8988T (cell line): ENCODE data around the gene CDK5RAP3.

ENCODE experiments used
- DNase-seq: peaks from one replicate; pipeline ENCODE4 v3.0.0; 2011

CDK5RAP3 gene

DNA sequence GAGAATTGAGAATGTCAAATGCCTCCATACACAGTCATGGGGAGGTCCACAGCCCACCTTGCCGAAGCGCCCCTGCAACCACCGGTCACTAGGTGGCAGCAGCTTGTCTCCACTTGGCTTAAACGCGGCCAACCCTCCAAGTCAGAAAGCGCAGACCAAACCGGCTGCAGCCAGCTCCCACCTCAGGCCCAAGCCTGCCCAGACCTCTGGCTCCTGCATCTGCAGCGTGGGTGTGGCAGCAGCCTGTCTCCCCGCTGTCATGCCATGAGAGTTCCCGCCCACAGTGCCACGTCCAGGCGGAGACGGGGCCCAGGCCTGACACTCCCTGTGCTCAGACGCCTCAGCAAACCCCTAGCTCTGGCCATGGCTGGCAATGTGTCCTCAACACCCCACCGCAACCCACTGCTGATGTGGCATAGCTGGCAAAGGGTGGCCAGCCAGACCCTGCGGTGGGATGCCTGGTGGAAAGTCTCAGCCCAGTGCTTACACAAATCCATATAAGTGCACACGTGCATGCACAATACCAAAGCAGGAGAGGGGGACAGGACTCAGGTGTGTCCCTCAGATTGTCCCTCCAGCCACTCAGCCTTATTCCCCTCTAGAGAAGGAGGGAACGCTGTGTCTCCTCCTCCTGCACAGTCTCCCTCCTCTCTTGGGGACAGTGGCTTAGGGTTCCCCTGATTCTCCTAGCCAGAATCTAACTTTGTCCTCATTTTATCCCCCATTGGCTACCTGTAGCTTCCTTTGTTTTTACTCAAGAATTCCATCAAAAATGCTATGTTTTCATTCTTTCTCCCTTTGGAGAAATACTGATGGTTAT is 55.8 kb downstream of the CDK5RAP3 start:
- DNase-seq: peak; percentile 83

- DNase-seq: no peak
Measured at GRCh38 chr17:48027322-48027981, 56.5 kb downstream of the CDK5RAP3 start.

GRCh38 chr17:48028736-48029135 is 57.8 kb downstream of the CDK5RAP3 start:
- no peak for DNase-seq

DNA sequence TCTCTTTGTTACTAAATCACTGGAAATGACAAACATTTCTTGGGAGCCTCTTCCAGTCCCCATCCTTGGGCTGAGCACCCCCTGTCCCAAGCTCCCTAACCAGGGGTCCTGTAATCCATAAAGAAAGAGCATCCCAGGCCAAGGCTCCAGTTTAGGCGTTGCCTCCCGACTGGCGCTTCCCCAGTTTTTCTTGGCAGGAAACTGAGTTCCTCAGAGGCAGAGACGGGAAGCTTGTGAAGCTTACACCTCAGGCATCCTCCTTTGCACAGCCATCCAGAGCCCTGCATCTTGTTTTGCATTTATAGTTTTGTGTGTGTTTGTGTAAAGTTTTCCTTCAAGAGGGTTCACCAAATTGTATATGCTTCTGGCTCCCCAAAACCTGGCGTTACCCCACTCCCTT is 59.6 kb downstream of the CDK5RAP3 start:
- DNase-seq: no peak
